MM.1S (cell line): Measurements from ENCODE around the gene NUP133.

Experiments
- DNase-seq: peaks from one replicate; pipeline ENCODE4 v3.0.0-alpha.2; 2015
- H2AFZ ChIP-seq: fragments of 300-600 bp; sonication (generic); 2 replicates; pipeline ENCODE4 v1.6.0; 2016; ENCODE audit warnings: antibody characterized with exemption, low read length
- H3F3A ChIP-seq: fragments of 300-600 bp; sonication (generic); 2 replicates; pipeline ENCODE4 v1.6.1; 2016; ENCODE audit warnings: mild to moderate bottlenecking, antibody characterized with exemption, low read length, moderate library complexity, mixed read lengths; ENCODE audit not compliant: insufficient read depth
- H3K27ac ChIP-seq: fragments of 300-600 bp; sonication (generic); 2 replicates; pipeline ENCODE4 v1.5.1; 2016; ENCODE audit warnings: mild to moderate bottlenecking, low read length
- H3K27me3 ChIP-seq: fragments of 300-600 bp; sonication (generic); replicated peaks from 2 replicates; pipeline ENCODE4 v1.6.0; 2016; ENCODE audit warnings: low read length; ENCODE audit not compliant: insufficient read depth
- H3K36me3 ChIP-seq: fragments of 300-600 bp; sonication (generic); replicated peaks from 2 replicates; pipeline ENCODE4 v1.6.1; 2016; ENCODE audit warnings: mild to moderate bottlenecking, low read length, mixed read lengths; ENCODE audit not compliant: insufficient read depth
- H3K4me1 ChIP-seq: fragments of 300-600 bp; sonication (generic); 2 replicates; pipeline ENCODE4 v1.6.1; 2016; ENCODE audit warnings: low read length, mixed read lengths
- H3K4me2 ChIP-seq: fragments of 300-600 bp; sonication (generic); 2 replicates; pipeline ENCODE4 v1.6.0; 2016; ENCODE audit warnings: low read depth, low read length
- H3K4me3 ChIP-seq: fragments of 300-600 bp; sonication (generic); 2 replicates; pipeline ENCODE4 v1.5.1; 2016; ENCODE audit warnings: low read length, mixed read lengths
- H3K79me2 ChIP-seq: fragments of 300-600 bp; sonication (generic); 2 replicates; pipeline ENCODE4 v1.6.1; 2016; ENCODE audit warnings: mixed run types, low read length, mixed read lengths
- H3K9ac ChIP-seq: fragments of 300-600 bp; sonication (generic); 2 replicates; pipeline ENCODE4 v1.6.1; 2016; ENCODE audit warnings: low read length, mixed read lengths
- H3K9me2 ChIP-seq: fragments of 300-600 bp; sonication (generic); replicated peaks from 2 replicates; pipeline ENCODE4 v1.6.1; 2016; ENCODE audit warnings: mild to moderate bottlenecking, low read length, mixed read lengths; ENCODE audit not compliant: insufficient read depth
- H3K9me3 ChIP-seq: fragments of 300-600 bp; sonication (generic); replicated peaks from 2 replicates; pipeline ENCODE4 v1.6.1; 2016; ENCODE audit warnings: mild to moderate bottlenecking, low read length, mixed read lengths; ENCODE audit not compliant: insufficient read depth
- H4K20me1 ChIP-seq: fragments of 300-600 bp; sonication (generic); 2 replicates; pipeline ENCODE4 v1.6.1; 2016; ENCODE audit warnings: mild to moderate bottlenecking, low read length, moderate library complexity, mixed read lengths; ENCODE audit not compliant: insufficient read depth
- EZH2 ChIP-seq: fragments of 300-600 bp; sonication (generic); optimal IDR thresholded peaks from 2 replicates; pipeline ENCODE3; 2017; ENCODE audit warnings: low read depth, mild to moderate bottlenecking, antibody characterized with exemption, low read length, mixed read lengths
- EZH2phosphoT487 ChIP-seq: fragments of 300-600 bp; sonication (generic); IDR thresholded peaks from 2 replicates; pipeline ENCODE4 v1.6.1; 2018; ENCODE audit warnings: antibody characterized with exemption, low read length
- TF ChIP-seq, protein P1 (sequence below): fragments of 300-600 bp; sonication (generic); IDR thresholded peaks from 2 replicates; pipeline ENCODE4 v1.5.1; 2016; ENCODE audit warnings: antibody characterized with exemption, low read length, mixed read lengths

The NUP133 gene

DNA sequence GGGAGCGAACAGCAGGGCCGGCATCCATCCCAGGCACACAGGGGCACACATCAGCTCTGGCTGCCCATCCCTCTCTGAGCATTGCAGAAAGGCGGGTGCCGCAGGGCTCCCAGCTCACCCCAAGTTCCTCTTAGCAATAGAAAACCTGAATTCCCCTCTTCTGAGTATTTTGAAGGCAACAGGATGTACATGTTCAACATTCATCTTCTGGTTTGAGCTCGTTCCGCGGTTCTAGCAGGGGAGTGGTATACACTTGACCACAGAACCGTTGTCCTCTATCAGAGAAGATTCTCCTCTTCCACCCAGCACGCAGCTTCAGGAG, 97.8 kb downstream of the NUP133 start:
- H3F3A ChIP-seq: no peaks in the 10 kb centered on the region
- TF ChIP-seq EZH2phosphoT487 (no peak), EZH2 (no peak)
- TF ChIP-seq, protein P1, sequence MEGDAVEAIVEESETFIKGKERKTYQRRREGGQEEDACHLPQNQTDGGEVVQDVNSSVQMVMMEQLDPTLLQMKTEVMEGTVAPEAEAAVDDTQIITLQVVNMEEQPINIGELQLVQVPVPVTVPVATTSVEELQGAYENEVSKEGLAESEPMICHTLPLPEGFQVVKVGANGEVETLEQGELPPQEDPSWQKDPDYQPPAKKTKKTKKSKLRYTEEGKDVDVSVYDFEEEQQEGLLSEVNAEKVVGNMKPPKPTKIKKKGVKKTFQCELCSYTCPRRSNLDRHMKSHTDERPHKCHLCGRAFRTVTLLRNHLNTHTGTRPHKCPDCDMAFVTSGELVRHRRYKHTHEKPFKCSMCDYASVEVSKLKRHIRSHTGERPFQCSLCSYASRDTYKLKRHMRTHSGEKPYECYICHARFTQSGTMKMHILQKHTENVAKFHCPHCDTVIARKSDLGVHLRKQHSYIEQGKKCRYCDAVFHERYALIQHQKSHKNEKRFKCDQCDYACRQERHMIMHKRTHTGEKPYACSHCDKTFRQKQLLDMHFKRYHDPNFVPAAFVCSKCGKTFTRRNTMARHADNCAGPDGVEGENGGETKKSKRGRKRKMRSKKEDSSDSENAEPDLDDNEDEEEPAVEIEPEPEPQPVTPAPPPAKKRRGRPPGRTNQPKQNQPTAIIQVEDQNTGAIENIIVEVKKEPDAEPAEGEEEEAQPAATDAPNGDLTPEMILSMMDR: no peak
- H3K79me2 ChIP-seq: no peaks in the 10 kb centered on the region
- no peak overlapping the region for H3K4me2 ChIP-seq
- H2AFZ ChIP-seq: no peak overlapping the region
- no peak overlapping the region for H3K9ac ChIP-seq
- H3K4me3 ChIP-seq: no peak overlapping the region
- no peak overlapping the region for H3K27ac ChIP-seq
- H3K36me3 ChIP-seq: no peaks in the 10 kb centered on the region
- no peak for DNase-seq
- no peaks in the 10 kb centered on the region for H4K20me1 ChIP-seq
- H3K9me2 ChIP-seq: no peaks in the 10 kb centered on the region
- H3K4me1 ChIP-seq: peaks cover 9% of the 10 kb centered on the region
- H3K9me3 ChIP-seq: no peaks in the 10 kb centered on the region
- no peaks in the 10 kb centered on the region for H3K27me3 ChIP-seq

DNA sequence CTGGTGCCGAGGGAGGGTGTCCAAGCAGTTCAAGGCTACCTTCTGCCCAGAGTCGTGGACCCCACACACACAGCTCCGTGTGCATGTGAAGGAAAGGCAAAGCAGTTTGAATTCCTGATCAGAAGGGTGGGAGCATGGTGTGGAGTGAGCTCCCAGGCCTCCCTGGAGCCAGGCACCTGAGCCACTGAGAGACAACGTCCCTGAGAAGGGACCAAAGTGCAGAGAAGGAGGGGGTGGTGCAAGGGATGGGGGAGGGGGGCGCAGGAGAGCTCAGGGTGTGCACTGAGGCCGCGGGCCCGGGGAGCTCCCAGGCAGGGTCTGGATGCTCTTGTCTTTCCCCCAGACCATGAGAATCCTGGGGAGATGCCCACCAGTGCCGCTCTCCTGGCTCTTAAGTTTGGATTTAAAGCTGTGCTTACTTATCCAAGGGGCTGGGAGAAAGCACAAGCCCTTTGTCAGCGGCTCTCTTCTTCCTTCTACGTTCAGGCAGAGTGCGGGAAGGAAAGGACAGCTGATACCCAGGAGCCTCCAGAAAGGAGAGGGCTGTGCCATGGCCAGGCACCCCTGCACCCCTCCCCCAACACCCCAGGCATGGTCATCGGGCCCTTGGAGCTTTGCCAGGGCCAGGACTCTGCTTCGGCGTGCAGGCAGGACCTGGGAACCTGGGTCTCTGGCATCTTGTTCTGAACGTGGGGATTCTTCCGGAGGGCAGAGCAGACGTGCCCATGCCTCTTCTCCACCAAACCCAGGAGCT, 98.3 kb downstream of the NUP133 start:
- Histone ChIP-seq H4K20me1 (no peaks in the 10 kb centered on the region), H3K4me1 (peaks cover 9% of the 10 kb centered on the region), H3K36me3 (no peaks in the 10 kb centered on the region), H3K79me2 (no peaks in the 10 kb centered on the region), H2AFZ (no peak overlapping the region), H3K9me2 (no peaks in the 10 kb centered on the region), H3K4me2 (no peak overlapping the region), H3K9me3 (no peaks in the 10 kb centered on the region), H3K27me3 (no peaks in the 10 kb centered on the region), H3K27ac (no peak overlapping the region), H3K9ac (no peak overlapping the region), H3F3A (no peaks in the 10 kb centered on the region), H3K4me3 (no peak overlapping the region)
- TF ChIP-seq EZH2phosphoT487: no peak
- TF ChIP-seq EZH2: no peak
- TF ChIP-seq, protein P1: no peak
- no peak for DNase-seq

DNA sequence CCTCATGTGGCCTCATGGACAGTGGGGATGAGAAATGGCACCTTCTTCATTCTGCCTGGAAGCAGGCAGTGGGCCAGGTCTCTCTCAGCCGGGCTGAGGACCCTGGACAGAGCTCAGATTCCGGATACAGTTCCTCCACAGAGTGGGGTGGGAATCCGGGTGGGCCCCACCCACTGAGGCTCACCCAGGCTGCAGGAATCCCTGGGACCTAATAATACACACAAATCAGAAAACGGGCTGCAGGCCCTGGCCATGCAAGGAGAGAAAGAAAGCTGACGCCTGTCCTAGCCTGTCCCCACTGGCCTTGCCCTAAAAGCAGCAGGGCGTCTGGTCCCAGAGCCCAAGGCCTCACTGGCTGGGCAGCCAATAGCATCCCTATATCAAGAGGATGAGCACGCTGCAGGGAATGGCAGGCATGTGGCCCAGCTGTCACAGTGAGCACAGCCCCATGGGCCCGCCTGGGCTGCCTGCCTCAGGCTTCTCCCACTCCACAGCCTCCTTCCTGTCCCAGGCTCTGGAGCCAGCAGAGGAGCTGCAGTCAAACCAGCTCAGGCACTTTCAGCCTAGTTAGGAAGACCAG, 99.6 kb downstream of the NUP133 start:
- Histone ChIP-seq H3K4me2 (no peak overlapping the region), H3K4me3 (no peak overlapping the region), H3K36me3 (no peaks in the 10 kb centered on the region), H3K27ac (no peak overlapping the region), H3K9me2 (no peaks in the 10 kb centered on the region), H3K4me1 (peaks cover 9% of the 10 kb centered on the region), H3K27me3 (no peaks in the 10 kb centered on the region), H3K9ac (no peak overlapping the region), H4K20me1 (no peaks in the 10 kb centered on the region), H3F3A (no peaks in the 10 kb centered on the region), H3K79me2 (no peaks in the 10 kb centered on the region), H3K9me3 (no peaks in the 10 kb centered on the region), H2AFZ (no peak overlapping the region)
- TF ChIP-seq, protein P1: no peak
- TF ChIP-seq EZH2phosphoT487 (no peak), EZH2 (no peak)
- no peak for DNase-seq
